ENCODE data around the gene VAV3.

VAV3 gene

GRCh38 chr1:107541412-107541811 is 423.6 kb downstream of the VAV3 start:
- CTCF ChIA-PET, result interaction anchor here (1.9 to 2.0 kb wide), 2 partner anchors 12 to 207 kb away, joined by 5 to 16 read pairs; no protein-coding TSS in a partner anchor

GRCh38 chr1:107538502-107538901 is 426.5 kb downstream of the VAV3 start:
- DNase-seq (ENCODE audit: low read depth, low spot score), result no peak
- TF ChIP-seq, protein P1, sequence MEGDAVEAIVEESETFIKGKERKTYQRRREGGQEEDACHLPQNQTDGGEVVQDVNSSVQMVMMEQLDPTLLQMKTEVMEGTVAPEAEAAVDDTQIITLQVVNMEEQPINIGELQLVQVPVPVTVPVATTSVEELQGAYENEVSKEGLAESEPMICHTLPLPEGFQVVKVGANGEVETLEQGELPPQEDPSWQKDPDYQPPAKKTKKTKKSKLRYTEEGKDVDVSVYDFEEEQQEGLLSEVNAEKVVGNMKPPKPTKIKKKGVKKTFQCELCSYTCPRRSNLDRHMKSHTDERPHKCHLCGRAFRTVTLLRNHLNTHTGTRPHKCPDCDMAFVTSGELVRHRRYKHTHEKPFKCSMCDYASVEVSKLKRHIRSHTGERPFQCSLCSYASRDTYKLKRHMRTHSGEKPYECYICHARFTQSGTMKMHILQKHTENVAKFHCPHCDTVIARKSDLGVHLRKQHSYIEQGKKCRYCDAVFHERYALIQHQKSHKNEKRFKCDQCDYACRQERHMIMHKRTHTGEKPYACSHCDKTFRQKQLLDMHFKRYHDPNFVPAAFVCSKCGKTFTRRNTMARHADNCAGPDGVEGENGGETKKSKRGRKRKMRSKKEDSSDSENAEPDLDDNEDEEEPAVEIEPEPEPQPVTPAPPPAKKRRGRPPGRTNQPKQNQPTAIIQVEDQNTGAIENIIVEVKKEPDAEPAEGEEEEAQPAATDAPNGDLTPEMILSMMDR (IDR thresholded peaks at IDR 0.05; ENCODE audit: insufficient read depth, low read length, missing control alignments), result no peak
- ChIA-PET CTCF (interaction anchor here (1.9 to 3.4 kb wide), 3 partner anchors 9 to 262 kb away, joined by 4 to 27 read pairs (median 5); no protein-coding TSS in a partner anchor), POLR2A (no interaction called here)
- no peak overlapping the region for H3K4me3 ChIP-seq (ENCODE audit: low read depth, low read length)

More at GRCh38 chr1:107541412-107541811, 423.6 kb downstream of the VAV3 start:
- TF ChIP-seq, protein P1 (IDR thresholded peaks at IDR 0.05; ENCODE audit: insufficient read depth, low read length, missing control alignments), result no peak
- DNase-seq (ENCODE audit: low read depth, low spot score), result no peak
- no peak overlapping the region for H3K4me3 ChIP-seq (ENCODE audit: low read depth, low read length)
- POLR2A ChIA-PET, result no interaction called here

GRCh38 chr1:107536266-107536665 is 428.7 kb downstream of the VAV3 start:
- ChIA-PET POLR2A (no interaction called here), CTCF (no interaction called here)
- H3K4me3 ChIP-seq (ENCODE audit: low read depth, low read length), result no peak overlapping the region
- DNase-seq (ENCODE audit: low read depth, low spot score), result no peak
- TF ChIP-seq, protein P1 (IDR thresholded peaks at IDR 0.05; ENCODE audit: insufficient read depth, low read length, missing control alignments), result no peak

- DNase-seq (ENCODE audit: low read depth, low spot score), result no peak
- ChIA-PET CTCF (no interaction called here), POLR2A (no interaction called here)
- TF ChIP-seq, protein P1 (IDR thresholded peaks at IDR 0.05; ENCODE audit: insufficient read depth, low read length, missing control alignments), result no peak
- H3K4me3 ChIP-seq (ENCODE audit: low read depth, low read length), result no peak overlapping the region
Observed at GRCh38 chr1:107535091-107535490, 429.9 kb downstream of the VAV3 start.

DNA sequence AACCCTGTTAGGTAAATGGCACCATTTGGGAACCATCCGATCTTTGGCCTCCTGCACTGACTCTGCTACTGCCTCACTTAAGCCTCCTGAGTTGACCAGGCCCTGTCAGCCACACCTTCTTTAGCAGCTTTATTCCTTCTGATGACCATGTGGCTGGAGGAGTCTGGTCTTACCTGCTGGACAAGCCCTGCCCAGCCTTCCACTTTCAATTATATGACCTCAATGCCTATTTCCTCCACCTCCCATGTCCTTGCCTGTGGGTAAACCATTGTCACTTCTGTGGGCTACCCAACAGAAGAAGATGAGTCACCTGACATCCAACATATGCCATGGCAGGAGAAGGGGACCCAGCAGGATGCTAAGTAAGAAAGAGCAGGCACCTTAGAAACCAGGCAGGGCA is 430.3 kb downstream of the VAV3 start:
- POLR2A ChIA-PET, result no interaction called here
- CTCF ChIA-PET, result interaction anchor here (8.8 to 10.4 kb wide), 2 partner anchors 215 to 260 kb away, joined by 106 to 151 read pairs; no protein-coding TSS in a partner anchor
- no peak overlapping the region for H3K4me3 ChIP-seq (ENCODE audit: low read depth, low read length)
- TF ChIP-seq, protein P1 (IDR thresholded peaks at IDR 0.05; ENCODE audit: insufficient read depth, low read length, missing control alignments), result no peak
- DNase-seq (ENCODE audit: low read depth, low spot score), result no peak

DNA sequence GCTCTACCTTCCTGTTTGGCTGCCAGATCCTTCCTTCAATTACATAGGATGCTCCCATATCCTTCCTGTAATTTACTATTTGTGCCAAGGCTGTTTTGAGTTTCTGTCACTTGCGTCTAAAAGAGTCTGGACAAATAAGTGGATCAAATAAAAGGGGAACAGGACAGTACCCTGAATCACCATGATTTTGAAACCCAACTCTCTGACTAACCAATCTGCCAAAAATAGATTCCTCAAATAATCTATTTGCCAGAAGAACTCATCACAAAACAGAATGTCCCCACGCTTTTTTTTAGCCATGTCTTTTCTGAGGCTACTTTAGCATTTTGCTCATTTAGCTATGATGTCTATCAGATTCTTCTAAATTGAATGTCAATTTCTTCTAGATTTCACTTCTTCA is 431.5 kb downstream of the VAV3 start:
- no peak overlapping the region for H3K4me3 ChIP-seq (ENCODE audit: low read depth, low read length)
- no peak for DNase-seq (ENCODE audit: low read depth, low spot score)
- ChIA-PET POLR2A (no interaction called here), CTCF (interaction anchor here (1.1 to 10.4 kb wide), 3 partner anchors 14 to 259 kb away, joined by 4 to 151 read pairs (median 106); no protein-coding TSS in a partner anchor)
- TF ChIP-seq, protein P1 (IDR thresholded peaks at IDR 0.05; ENCODE audit: insufficient read depth, low read length, missing control alignments), result no peak

Data from AG04449 (cell line).